HG03354 (cell line): ENCODE measurements around the gene LKAAEAR1.

ENCODE experiments used
- ATAC-seq: cut with Tn5 transposase; IDR thresholded peaks from one replicate; pipeline ENCODE4 v1.9.1; 2021; ENCODE audit warnings: mild to moderate bottlenecking; ENCODE audit not compliant: unreplicated experiment, poor library complexity, severe bottlenecking

Gene LKAAEAR1

GRCh38 chr20:64055396-64055892, 28.8 kb downstream of the LKAAEAR1 start:
- no peak for ATAC-seq

- ATAC-seq = no peak
Measured at GRCh38 chr20:64053841-64054661, 30.1 kb downstream of the LKAAEAR1 start.

- no peak for ATAC-seq
Measured at GRCh38 chr20:64052987-64053840, 31.0 kb downstream of the LKAAEAR1 start.

- no peak for ATAC-seq
Measured at GRCh38 chr20:64052326-64052722, 31.9 kb downstream of the LKAAEAR1 start.

GRCh38 chr20:64051561-64052325, 32.5 kb downstream of the LKAAEAR1 start:
- ATAC-seq = no peak

GRCh38 chr20:64051033-64051452, 33.2 kb downstream of the LKAAEAR1 start:
- ATAC-seq = no peak

GRCh38 chr20:64050261-64051032, 33.8 kb downstream of the LKAAEAR1 start:
- no peak for ATAC-seq

GRCh38 chr20:64049878-64050260, 34.3 kb downstream of the LKAAEAR1 start:
- ATAC-seq = no peak

GRCh38 chr20:64049060-64049877, 34.9 kb downstream of the LKAAEAR1 start, which contains the start of gene SOX18:
Gene SOX18, minus strand, starts transcription at chr20:64049639. Its CDS starts 123 bp downstream, at chr20:64049516.
- no peak for ATAC-seq

GRCh38 chr20:64048402-64049044, 35.7 kb downstream of the LKAAEAR1 start:
- ATAC-seq = no peak

- ATAC-seq = no peak
Measured at GRCh38 chr20:64047968-64048401, 36.2 kb downstream of the LKAAEAR1 start.

GRCh38 chr20:64047046-64047389, 37.2 kb downstream of the LKAAEAR1 start:
- ATAC-seq = no peak

- ATAC-seq = no peak
Measured at GRCh38 chr20:64045346-64046011, 38.7 kb downstream of the LKAAEAR1 start.

GRCh38 chr20:64044484-64045247, 39.5 kb downstream of the LKAAEAR1 start:
- ATAC-seq = no peak

GRCh38 chr20:64043768-64044167, 40.4 kb downstream of the LKAAEAR1 start:
- ATAC-seq = no peak

- ATAC-seq = no peak
Measured at GRCh38 chr20:64042054-64042781, 42.0 kb downstream of the LKAAEAR1 start.
